NT2/D1 (cell line): ENCODE data around the gene NDUFA6.

Experiments used
- YY1 ChIP-seq: IDR thresholded peaks from 2 replicates; pipeline ENCODE4 v1.6.1; 2011; ENCODE audit not compliant: insufficient read length, insufficient read depth
- ZNF274 ChIP-seq: IDR thresholded peaks from 2 replicates; pipeline ENCODE4 v1.6.1; 2011; ENCODE audit warnings: mild to moderate bottlenecking, low read depth, low read length

DNA sequence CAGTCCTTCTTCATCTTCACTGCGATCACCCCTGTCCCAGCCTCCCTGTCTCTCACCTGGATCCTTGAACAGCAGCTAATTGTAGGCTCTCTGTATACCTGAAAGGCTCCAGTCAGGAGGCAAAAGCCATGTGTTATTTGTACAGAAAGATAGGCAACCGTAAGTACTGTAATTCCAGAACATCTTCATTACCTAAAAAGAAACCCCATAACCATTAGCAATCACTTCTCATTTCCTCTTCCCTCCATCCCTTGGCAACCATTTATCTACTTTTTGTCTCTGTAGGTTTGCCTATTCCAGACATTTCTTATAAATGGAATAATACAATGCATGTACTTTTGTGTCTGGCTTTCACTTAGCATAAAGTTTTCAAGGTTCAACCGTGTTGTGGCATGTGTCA lies 37.8 kb downstream of the NDUFA6 start:
- TF ChIP-seq ZNF274 (no peak), YY1 (no peak)
